Globus pallidus (tissue), 1 donor: ENCODE results near the gene ATP6V0A1.
"Not testable (repeated sequence)": the region's sequence is repeated elsewhere in the genome, so short reads cannot be mapped to it uniquely, and the experiment has no call there.

Source experiments
- DNase-seq: peaks from one replicate; pipeline ENCODE4 v3.0.0-alpha.2; 2015; ENCODE audit warnings: low spot score

Gene ATP6V0A1

DNA sequence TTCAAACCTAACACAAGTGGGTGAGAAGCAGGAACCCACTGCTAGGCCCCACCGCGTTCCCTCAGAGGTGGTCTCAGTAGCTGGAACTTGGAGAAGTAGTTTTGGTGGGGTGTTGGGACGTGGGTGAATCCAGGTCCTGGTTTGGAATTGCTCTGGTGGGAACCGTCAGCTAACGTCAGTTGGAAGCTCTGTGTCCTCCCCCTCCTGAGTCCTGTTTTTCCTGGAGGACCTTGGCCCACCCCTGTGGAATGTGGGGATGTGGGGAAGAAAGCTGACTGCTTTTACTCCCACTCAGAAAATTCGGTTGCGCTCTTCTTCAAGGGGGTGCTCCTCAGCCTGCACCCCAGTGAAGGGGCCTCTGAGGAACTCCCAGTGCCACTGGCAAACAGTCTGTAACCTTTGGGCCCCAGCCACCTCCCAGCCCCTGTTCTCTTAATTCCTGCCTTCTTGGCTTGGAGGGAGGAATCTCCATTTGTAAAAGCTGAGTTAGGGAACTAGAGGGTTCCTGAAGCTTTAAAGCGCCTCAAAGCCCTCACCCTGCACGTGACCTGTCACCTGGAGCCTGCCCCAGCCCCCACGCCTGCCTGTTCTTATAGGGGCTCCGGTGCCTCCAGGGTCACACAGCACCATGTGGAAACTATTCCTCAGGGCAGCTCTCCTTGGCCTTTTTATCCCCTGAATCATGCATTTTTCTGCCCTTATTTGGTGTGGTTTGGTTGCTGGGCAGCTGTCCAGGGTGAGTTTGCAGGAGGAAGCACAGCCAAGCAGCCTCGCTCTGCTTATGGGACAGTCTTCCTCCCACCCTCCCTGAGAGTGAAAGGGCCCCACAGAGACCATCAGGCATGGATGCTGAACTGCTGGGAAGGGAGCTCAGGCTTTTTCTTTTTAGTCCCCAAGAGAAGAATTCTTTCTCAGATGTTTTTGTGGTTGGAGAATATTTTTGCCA lies 61.1 kb downstream of the ATP6V0A1 start:
- DNase-seq: peak; percentile 81

DNA sequence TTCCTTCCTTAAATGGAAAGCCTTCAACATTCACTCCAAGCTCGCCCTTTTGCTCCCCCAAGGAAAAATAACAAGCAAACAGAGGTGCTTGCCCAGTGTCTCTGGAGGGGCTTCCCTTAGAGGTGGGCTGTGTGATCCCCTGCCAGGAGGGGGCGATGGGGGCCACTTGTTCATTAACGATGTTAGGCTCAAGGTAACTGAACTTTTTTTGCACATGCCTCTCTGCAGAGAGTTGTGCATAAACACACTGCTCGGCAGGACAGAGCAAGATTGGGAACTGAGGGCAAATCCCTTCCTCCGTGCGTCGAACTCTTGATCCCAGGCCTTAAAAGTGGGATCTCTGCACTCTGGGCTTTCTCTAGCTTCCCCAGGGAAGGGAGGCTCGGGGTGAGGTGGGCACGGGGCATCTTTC lies 61.9 kb downstream of the ATP6V0A1 start:
- DNase-seq: no peak

DNA sequence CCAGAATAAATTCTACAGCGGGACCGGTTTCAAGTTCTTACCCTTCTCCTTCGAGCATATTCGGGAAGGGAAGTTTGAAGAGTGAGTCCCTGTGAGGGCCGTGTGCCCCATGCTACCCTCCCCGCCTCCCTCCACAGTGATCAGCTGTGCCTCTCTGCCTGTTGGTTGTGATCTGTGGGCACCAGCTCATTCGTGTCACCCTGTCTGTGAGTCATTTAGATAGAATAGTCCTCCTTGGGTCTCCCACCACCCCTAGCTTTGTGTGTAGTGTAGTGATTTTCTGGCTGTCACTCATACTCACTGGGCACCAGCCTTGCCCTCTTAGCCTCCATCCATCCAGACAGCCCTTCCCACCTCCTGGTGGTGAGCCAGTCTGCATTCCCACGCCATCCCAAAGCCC lies 62.4 kb downstream of the ATP6V0A1 start:
- DNase-seq: no peak

DNA sequence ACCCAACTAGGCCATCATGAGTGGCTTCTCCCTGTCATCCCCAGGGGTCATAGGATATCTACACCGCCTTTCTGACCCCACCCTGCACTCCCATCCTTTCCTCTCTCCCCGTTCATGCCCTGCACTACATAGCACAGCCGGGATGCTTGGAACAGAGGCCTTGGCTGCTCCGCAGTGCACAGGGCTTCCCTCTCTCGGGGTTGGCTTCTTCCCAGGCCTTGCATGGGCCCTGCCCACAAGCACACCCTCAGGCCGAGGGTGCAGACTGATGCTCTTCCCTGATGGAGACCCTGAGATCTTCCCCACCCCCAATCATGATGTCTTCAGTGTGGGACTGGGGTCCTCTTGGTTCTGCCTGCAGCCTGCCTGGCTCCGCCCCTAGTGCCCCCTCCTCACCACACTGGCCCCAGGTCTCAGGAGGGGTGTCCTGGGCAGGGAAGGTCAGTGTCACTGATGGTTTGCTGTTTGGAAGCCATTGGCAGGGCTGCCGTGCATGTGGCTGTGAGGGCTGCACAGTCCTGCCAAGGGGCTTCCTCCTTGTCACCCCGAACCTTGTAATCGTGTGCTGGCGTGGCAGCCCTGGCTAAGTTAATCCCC lies 63.1 kb downstream of the ATP6V0A1 start:
- DNase-seq: no peak

DNA sequence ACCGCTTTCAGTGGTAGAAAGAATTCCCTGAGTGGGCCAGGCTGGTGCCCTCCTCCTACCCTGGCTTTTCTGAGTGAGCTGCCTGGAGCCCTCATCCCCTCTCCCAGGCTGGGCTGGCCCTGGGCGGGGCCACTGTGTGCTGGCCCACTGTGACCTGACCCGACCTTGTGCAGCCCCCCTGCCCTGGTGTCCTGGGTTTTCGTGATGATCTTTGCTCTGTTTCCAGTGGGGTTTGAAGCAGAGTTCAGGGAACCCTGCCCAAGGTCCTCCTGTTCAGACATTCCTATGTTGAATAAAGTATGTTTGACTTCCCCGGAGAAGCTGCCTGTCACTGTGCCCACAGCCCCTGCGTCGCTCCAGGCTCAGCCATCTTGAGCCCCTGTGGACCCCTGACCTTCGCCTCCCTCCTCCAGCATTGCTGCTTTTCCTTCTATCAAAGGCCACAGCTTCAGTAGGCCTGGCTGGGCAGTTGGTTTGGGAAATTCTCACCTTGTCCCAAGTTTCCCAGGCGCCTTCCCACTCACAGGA lies 63.6 kb downstream of the ATP6V0A1 start:
- DNase-seq: no peak

DNA sequence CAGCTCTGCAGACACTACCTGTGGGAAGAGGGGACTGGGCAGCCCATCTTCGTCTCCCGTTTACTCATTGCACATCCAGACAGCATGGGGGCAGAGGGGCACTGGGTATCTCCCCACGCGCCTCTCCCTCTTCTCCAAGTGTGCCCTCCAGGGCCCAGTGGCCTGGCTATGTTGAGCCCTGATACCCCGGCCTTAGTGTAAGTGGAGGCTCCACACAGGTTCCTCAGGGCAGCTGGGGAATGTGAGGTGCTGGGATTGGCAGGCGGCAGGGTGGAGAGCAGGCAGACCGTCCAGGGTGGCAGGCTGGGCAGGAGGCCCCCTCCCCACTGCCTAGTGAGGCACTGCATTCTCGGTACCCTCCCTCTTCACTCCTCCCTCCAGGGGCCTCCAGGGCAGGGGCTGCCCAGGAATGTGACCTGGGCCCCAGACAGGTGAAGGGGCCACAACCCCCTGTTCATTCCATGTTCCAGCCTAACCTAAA lies 64.2 kb downstream of the ATP6V0A1 start:
- DNase-seq: no peak

DNA sequence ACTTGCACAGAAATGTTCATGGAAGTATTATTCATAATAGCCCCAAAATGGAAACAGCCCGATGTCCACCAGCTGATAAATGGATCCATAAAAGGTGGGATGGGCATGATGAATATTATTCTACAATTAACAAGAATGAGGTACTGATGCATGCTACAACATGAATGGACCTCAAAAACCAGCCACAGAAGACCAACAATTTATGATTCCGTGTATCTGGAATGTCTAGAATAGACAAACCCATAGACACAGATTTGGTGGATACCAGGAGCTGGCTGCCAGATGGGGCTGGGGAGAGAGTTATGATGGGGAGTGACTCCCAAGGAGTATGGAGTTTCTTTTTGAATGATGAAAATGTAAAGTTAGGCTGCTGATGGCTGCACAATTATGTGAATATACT lies 66.5 kb downstream of the ATP6V0A1 start:
- DNase-seq: no peak

DNA sequence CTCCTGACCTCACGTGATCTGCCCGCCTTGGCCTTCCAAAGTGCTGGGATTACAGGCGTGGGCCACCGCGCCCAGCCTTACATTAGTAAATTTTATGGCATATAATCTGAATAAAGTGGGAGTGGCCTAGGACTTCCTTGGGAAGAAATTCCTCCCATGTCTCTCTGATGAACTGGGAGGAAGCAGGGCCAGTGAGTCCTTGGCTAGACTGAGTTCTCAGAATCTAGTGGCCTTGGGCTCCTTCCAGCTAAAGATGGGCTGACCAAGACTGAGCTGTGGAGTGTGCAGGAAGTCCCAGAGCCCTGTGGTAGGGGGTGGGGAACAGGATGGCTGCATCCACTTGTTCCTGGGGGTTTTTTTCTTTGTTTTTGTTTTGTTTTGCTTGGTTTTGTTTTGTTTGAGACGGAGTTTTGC lies 67.4 kb downstream of the ATP6V0A1 start:
- DNase-seq: no peak

DNA sequence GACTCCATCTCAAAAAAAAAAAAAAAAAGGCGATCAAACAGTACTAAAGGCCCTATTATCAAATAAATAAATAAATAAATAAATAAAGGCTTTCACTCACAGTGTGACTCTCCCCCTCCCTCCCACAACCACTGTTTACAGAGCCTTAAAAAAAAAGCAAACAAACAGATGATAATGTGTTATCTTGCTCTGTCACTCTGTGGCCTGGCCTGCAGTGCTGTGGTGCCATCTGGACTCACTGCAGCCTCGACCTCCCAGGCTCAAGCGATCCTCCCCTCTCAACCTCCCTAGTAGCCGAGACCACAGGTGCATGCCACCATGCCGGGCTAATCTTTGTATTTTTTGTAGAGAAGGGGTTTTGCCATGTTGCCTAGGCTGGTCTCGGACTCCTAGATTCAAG lies 69.3 kb downstream of the ATP6V0A1 start:
- DNase-seq: no peak

DNA sequence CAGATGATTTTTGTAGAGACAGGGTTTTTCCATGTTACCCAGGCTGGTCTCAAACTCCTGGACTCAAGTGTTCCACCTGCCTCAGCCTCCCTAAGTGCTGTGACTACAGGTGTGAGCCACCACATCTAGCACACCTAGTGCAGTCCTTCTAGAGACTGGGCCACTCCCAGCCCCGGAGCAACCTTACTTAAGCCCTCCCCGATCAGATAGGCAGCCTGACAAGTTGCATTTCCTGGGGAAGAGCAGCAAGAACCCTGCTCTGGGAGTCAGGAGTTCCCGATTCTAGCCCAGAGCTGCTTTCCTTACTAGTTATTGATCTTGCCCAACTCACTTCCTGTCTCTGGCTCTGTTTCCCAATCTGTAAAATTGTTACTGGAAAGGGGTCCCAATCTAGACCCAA lies 70.4 kb downstream of the ATP6V0A1 start:
- DNase-seq: no peak

DNA sequence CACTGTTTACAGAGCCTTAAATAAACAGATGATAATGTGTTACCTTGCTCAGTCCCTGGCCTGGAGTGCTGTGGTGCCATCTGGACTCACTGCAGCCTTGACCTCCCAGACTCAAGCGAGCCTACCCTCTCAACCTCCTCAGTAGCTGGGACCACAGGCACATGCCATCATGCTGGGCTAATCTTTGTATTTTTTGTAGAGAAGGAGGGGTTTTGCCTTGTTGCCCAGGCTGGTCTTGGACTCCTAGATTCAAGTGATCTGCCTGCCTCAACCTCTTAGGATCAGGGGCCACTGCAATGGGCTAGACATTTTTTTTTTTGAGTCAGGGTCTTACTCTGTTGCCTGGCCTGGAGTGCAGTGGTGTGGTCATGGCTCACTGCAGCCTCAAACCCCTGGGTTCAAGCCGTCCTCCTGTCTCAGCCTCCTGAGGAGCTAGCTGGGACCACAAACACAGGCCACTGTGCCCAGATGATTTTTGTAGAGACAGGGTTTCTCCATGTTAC lies 72.3 kb downstream of the ATP6V0A1 start:
- DNase-seq: no peak

DNA sequence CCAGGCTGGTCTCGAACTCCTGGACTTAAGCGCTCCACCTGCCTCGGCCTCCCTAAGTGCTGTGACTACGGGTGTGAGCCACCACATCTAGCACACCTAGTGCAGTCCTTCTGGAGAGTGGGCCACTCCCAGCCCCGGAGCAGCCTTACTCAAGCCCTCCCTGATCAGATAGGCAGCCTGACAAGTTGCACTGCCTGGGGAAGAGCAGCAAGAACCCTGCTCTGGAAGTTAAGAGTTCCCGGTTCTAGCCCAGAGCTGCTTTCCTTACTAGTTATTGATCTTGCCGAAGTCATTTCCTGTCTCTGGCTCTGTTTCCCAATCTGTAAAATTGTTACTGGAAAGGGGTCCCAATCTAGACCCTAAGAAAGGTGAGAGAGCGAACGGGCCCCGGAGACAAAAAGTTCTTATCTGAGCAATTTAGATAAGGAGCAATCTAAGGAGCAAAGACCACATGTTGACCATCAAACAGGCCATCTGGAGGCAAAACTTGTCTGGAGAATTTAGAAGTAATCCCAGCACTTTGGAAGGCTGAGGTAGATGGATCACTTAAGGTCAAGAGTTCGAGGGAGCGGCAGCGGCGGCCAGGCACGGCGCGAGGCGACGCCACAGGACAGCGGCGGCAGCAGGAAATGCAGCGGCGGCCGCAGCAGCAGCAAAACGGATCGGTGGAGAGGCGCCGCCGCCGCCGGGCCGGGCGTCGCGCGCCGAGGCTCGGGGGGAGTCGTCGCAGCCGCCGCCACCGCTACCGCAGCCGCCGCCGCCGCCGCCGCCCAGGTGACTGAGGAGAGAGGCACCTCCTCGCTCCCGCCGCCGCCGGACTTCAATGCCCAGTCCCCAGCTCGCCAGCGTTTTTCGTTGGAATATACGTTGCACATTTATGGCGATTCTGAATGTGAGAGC lies 73.0 kb downstream of the ATP6V0A1 start:
- DNase-seq: peak; percentile 67

DNA sequence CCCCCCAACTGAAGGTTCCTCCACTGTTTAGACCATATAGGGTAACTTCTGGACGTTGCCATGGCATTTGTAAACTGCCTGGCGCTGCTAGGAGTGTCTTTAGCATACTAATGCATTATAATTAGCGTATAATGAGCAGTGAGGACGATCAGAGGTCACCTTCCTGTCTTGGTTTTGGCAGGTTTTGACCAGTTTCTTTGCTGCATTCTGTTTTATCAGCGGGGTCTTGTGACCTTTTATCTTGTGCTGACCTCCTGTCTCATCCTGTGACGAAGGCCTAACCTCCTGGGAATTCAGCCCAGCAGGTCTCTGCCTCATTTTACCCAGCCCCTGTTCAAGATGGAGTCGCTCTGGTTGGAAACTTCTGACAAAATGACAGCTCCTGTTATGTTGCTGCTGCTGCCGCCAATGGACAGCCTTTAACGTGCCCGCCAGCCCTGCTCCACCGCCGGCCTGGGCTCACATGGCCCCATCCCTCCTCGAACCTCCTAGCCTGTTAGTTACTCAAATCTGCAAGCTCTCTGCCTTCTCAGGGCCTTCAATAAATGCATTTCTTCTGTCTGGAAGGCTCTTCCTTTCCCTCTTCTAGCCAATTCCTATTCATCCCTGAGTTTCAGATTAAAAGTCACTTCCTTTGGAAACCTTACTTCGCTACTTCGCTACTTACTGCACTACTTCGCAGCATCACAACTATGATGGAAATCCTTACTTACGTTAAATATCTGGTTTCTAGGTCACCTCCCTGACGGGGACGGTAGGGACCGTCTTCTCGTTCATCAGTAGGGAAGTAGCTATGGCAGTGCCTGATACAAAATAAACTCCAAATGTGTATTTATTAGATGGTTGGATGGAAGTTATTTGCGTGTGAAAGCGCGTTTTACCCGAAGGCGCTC lies 76.7 kb downstream of the ATP6V0A1 start:
- DNase-seq: no peak

DNA sequence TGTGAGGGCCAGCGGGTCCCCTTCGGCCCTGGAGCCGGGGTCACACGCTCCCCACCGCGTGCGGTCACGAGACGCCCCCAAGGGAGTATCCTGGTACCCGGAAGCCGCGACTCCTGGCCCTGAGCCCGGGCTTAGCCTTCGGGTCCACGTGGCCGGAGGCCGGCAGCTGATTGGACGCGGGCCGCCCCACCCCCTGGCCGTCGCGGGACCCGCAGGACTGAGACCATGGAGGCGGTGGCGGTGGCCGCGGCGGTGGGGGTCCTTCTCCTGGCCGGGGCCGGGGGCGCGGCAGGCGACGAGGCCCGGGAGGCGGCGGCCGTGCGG lies 77.3 kb downstream of the ATP6V0A1 start, which contains the start of gene NAGLU:
NAGLU (plus strand) TSS at position 194 of the 324 bp plus-strand sequence; CDS start at position 226, 32 bp downstream.
- DNase-seq: peak; percentile 94

DNA sequence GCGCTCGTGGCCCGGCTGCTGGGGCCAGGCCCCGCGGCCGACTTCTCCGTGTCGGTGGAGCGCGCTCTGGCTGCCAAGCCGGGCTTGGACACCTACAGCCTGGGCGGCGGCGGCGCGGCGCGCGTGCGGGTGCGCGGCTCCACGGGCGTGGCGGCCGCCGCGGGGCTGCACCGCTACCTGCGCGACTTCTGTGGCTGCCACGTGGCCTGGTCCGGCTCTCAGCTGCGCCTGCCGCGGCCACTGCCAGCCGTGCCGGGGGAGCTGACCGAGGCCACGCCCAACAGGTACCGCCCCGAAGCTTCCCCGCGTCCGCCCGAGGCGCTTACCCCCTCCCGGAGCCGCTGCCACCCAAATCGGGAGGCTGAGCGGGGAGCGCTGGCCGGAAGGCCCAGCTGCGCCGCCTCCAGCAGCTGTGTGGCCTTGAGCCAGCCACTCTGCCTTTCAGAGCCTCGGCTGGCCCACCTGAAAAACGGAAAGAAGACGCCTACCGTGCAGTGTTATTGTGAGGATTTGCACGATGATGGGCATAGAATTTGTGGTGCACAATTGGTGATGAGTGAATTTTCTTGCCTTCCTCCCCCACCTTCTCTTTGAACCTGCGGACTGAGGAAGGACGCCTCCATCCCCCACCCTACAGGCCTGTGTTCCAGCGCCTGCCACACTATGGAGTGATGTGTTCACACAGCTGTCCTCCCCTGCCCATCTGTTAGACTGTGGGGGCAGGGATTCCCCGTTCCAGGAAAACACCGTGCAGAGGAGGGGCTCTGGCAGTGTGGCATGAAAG lies 77.9 kb downstream of the ATP6V0A1 start:
- DNase-seq: peak; percentile 78

DNA sequence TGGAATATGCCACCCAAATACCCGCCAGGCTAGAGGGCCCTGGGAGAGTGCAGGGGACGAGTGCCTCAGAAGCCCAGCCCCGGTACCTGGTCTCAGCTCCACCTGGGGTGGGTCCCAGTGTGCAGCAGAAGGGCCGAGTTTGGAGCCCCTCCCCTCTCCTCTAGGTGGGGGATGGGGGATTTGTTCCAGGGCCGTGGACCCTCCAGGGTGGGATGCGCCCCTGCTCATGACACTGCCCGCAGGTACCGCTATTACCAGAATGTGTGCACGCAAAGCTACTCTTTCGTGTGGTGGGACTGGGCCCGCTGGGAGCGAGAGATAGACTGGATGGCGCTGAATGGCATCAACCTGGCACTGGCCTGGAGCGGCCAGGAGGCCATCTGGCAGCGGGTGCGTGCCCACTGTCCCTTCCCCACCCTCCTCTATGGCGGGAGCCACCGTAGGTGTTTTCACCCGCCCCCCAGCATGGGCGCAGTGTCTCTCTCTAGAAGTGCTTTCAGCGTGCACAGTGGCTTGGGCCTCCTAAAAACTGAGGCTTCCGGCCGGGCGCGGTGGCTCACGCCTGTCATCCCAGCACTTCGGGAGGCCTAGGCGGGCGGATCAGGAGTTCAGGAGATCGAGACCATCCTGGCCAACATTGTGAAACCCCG lies 78.6 kb downstream of the ATP6V0A1 start:
- no peak for DNase-seq

DNA sequence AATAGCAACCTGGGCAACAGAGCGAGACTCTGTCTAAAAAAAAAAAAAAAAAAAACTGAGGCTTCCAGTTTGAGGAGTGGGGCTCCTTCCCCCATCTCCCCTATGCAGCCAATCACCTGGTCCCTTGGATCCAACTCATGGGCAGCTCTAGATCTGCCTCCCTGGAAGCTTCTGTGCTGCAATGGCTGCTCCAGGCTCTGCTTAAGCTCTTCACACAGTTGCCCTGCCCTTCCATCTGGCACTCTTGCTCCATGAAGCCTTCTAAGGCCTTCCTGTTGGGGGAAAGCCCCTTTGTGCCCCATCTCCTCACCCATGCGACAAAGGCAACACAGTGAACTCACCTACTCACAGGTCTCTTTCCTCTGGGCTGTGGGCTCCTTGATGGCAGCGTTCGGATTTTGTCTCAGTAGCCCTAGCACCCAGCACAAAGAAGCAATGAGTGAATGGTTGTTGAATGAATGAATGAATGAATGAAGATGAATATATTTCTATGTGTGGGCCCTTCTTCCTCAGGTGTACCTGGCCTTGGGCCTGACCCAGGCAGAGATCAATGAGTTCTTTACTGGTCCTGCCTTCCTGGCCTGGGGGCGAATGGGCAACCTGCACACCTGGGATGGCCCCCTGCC lies 79.3 kb downstream of the ATP6V0A1 start:
- no peak for DNase-seq

DNA sequence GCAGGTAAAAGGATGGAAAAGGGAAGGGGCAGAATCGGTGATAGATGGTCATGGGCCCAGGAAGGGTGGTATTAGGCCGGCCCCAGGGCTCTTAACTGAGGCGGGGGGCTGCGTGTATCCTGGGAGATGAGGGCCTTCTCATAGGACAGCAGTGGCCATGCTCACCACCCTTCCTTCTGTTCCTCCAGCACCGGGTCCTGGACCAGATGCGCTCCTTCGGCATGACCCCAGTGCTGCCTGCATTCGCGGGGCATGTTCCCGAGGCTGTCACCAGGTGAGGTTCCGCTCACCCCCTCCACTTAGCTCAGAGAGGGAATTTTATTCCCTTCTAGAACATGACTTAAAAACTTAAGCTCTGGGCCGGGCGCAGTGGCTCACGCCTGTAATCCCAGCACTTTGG lies 79.8 kb downstream of the ATP6V0A1 start:
- DNase-seq: no peak

DNA sequence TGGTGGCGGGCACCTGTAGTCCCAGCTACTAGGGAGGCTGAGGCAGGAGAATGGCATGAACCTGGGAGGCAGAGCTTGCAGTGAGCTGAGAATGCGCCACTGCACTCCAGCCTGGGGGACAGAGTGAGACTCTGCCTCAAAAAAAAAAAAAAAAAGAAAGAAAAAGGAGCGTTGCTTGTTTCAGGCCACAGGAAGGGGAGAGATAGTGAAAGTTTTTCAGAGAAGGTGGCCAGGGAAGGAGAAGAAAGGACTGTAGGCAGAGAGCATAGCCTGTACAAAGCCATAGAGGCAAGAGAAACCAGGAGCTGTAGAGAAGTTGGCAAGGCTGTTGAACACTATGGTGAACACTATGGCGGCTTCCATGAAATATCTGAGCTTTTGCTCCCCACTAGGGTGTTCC lies 81.9 kb downstream of the ATP6V0A1 start:
- not testable (repeated sequence) for DNase-seq
